Left lung (tissue), 10 donors: Measurements from ENCODE around the gene DNAL4. TPM values are rescaled to one million over a fixed set of nuclear protein-coding genes. Genes with fewer than 3 reads are reported as not detected.
"Not testable (repeated sequence)": the region's sequence is repeated elsewhere in the genome, so short reads cannot be mapped to it uniquely, and the experiment has no call there.

ENCODE experiments used
- ATAC-seq: fragments of 200-7000 bp; cut with Tn5 transposase; one replicate; pipeline ENCODE4 v1.9.1; 2020; ENCODE audit warnings: moderate library complexity
- DNase-seq, 4 donors: peaks; one replicate each; pipeline ENCODE4 v3.0.0-alpha.2; 2013 to 2020
- H3K27ac ChIP-seq, 2 donors: fragments of 200-600 bp; sonication (generic) in 1 of 2; one replicate each; pipeline versions ENCODE4 v1.5.0 to v1.8.0; 2020 to 2021
- H3K27me3 ChIP-seq, 2 donors: fragments of 200-600 bp; sonication (generic) in 1 of 2; one replicate each; pipeline versions ENCODE4 v1.5.0 to v1.8.0; 2020 to 2021
- H3K36me3 ChIP-seq, 2 donors: fragments of 200-600 bp; sonication (generic) in 1 of 2; one replicate each; pipeline versions ENCODE4 v1.5.0 to v1.8.0; 2020 to 2021
- H3K4me1 ChIP-seq, 2 donors: fragments of 200-600 bp; one replicate each; pipeline ENCODE4 v1.8.0; 2021
- H3K4me3 ChIP-seq, 2 donors: fragments of 200-600 bp; sonication (generic) in 1 of 2; one replicate each; pipeline versions ENCODE4 v1.5.0 to v1.8.0; 2020 to 2021; ENCODE audit warnings: mild to moderate bottlenecking in 1 of 2
- H3K9me3 ChIP-seq, 2 donors: fragments of 200-600 bp; sonication (generic) in 1 of 2; one replicate each; pipeline versions ENCODE4 v1.5.0 to v1.8.0; 2020 to 2021
- CTCF ChIP-seq, 2 donors: fragments of 200-600 bp; sonication (generic) in 1 of 2; IDR thresholded peaks; one replicate each; pipeline versions ENCODE4 v1.5.0 to v1.8.0; 2021; ENCODE audit warnings: antibody characterized with exemption in 2 of 2
- intact Hi-C, 2 donors: fragments of 100-400 bp; cut with DNase I; formaldehyde crosslinking; loops; one replicate each; pipeline versions ENCODE4 v1.11.2 to v1.14.2; 2022
- polyA plus RNA-seq, 6 donors: library from polyadenylated mRNA; unstranded; fragments of 120-200 nt; gene quantifications; one replicate each; pipeline ENCODE4 v1.2.1, GENCODE V29; 2013; ENCODE audit not compliant: insufficient read length in 6 of 6
- total RNA-seq, 2 donors: library from RNA; stranded (reverse); fragmentation: NEBNext Ultra II Directional; extraction: Animal tissue kit (Norgen Biotek cat#: 25700); gene quantifications; one replicate each; pipeline ENCODE4 v1.2.1, GENCODE V29; 2021
- donor health status: DM: no; HTN: yes; CAD: no.
- donor health status: DM: no; HTN: no; CAD: no.

The DNAL4 gene
- total and polyA plus RNA-seq, 8 donors, result 16.3 to 36.4 (median 34.0) TPM

DNA sequence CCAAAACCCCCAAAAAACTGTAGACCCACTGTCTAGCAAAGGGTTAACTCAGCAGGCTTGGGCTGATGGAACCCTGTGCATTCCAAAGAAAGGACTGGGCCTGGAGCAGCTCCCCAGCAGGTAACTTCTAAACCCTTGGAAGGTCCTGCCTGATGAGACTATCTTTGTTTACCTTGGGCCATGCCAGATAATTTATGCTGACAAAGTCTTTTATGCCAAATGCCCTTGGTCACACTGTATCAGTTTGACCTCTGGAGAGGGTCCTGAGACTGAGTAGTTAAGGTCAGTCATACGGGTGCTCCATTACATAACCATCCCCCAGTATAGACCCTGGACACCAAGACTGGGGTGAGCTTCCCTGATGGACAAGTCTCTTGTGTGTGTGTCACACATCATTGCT, 21.9 kb upstream of the DNAL4 start:
- no peak for ATAC-seq
- no peaks in the 10 kb centered on the region for H3K4me1 ChIP-seq
- H3K27ac ChIP-seq, result no peak overlapping the region
- intact Hi-C loops, result no loop called here
- H3K9me3 ChIP-seq, result no peaks in the 10 kb centered on the region
- no peaks in the 10 kb centered on the region for H3K36me3 ChIP-seq
- H3K27me3 ChIP-seq, result peaks cover 0 to 19% of the 10 kb centered on the region in 2 donors
- DNase-seq, result no peak
- no peak overlapping the region for H3K4me3 ChIP-seq
- no peak for TF ChIP-seq CTCF (IDR thresholded peaks at IDR 0.05)

GRCh38 chr22:38811241-38811640, 17.3 kb upstream of the DNAL4 start:
- no peak for ATAC-seq
- Histone ChIP-seq H3K9me3 (peaks cover 0 to 8% of the 10 kb centered on the region in 2 donors), H3K4me1 (no peaks in the 10 kb centered on the region), H3K36me3 (no peaks in the 10 kb centered on the region), H3K27me3 (peaks cover 0 to 19% of the 10 kb centered on the region in 2 donors), H3K27ac (no peak overlapping the region), H3K4me3 (no peak overlapping the region)
- DNase-seq, result no peak
- no peak for TF ChIP-seq CTCF (IDR thresholded peaks at IDR 0.05)
- intact Hi-C loops, result no loop called here

DNA sequence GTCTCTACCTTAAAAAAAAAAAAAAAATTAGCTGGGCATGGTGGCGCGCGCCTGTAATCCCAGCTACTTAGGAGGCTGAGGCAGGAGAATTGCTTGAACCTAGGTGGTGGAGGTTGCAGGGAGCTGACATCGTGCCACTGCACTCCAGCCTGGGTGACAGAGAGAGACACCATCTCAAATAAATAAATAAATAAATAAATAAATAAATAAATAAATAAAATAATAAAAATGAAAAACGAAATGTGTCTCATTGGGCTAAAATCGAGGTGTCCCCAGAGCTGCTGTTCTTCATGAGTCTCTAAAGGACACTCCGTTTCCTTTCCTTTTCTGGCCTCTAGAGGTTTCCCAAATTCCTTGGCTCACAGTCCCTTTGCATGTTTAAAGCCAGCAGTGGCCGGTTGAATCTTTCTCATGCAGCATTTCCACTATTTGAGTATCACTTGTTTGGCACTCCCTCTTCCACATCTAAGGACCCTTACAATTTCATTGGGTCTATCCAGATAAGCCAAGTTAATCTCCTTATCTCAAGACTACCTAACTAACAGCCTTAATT, 11.2 kb upstream of the DNAL4 start:
- intact Hi-C loops, H3K36me3 ChIP-seq: not testable (repeated sequence)

DNA sequence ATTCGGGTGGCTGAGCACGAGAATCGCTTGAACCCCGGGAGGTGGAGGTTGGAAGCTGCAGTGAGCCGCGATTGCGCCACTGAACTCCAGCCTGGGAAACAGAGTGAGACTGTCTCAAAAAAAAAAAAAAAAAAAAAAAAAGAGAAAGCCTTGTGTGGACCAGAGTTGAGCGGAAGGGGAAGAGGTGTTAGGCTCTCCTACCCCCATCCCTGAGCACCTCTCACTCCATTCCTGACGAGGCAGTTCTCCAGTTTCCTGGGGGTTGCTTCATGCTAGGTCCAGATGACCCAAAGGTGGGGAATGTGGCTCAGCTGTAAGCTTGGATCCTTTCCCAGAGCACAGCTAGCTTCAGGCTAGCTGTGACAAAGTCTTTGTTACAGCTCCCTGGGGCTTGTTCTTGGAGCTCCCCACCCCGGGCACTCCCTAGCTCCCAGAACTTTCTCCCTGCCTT, 8.8 kb upstream of the DNAL4 start:
- ATAC-seq, result peak; percentile 79
- DNase-seq, result peak in 2 of 4 donors; percentile 66 to 88
- H3K36me3 ChIP-seq, result no peaks in the 10 kb centered on the region

More for the DNA sequence above, 11.2 kb upstream of the DNAL4 start:
- not testable (repeated sequence) for ATAC-seq, H3K27ac ChIP-seq, H3K4me1 ChIP-seq, H3K9me3 ChIP-seq, H3K4me3 ChIP-seq, DNase-seq
- peaks cover 0 to 17% of the 10 kb centered on the region in 2 donors for H3K27me3 ChIP-seq

GRCh38 chr22:38799265-38800002, 5.5 kb upstream of the DNAL4 start:
- Histone ChIP-seq H3K27me3 (peaks cover 0 to 58% of the 10 kb centered on the region in 2 donors), H3K4me1 (no peaks in the 10 kb centered on the region), H3K27ac (no peak overlapping the region), H3K9me3 (no peaks in the 10 kb centered on the region), H3K4me3 (no peak overlapping the region), H3K36me3 (no peaks in the 10 kb centered on the region)
- no peak for TF ChIP-seq CTCF (IDR thresholded peaks at IDR 0.05)
- ATAC-seq, result no peak
- intact Hi-C loops, result no loop called here
- DNase-seq, result no peak

More for the DNA sequence above, 8.8 kb upstream of the DNAL4 start:
- Histone ChIP-seq H3K4me3 (no peak overlapping the region), H3K27ac (no peak overlapping the region), H3K4me1 (no peaks in the 10 kb centered on the region), H3K27me3 (peaks cover 0 to 35% of the 10 kb centered on the region in 2 donors), H3K9me3 (no peaks in the 10 kb centered on the region)
- TF ChIP-seq CTCF (IDR thresholded peaks at IDR 0.05), result no peak
- intact Hi-C loops, result no loop called here
